HepG2 (cell line): ENCODE data around the gene ATRIP. TPM values are rescaled to one million over a fixed set of nuclear protein-coding genes. Genes with fewer than 3 reads are reported as not detected.
A peak's percentile ranks its signal among the peaks of the same experiment; 100 is the strongest.

ENCODE experiments used
- BORCS8-MEF2B ChIP-seq: sonication (generic); formaldehyde crosslinking; IDR thresholded peaks from 2 replicates; pipeline ENCODE4 v1.8.0; 2022; ENCODE audit warnings: mild to moderate bottlenecking, missing genetic modification reagents
- FIP1L1 ChIP-seq: fragments of 200-400 bp; formaldehyde crosslinking; IDR thresholded peaks from 2 replicates; pipeline ENCODE4 v1.6.1; 2018; ENCODE audit warnings: low read depth, mild to moderate bottlenecking, low read length, moderate library complexity, borderline replicate concordance; ENCODE audit not compliant: insufficient read depth
- FLYWCH1 ChIP-seq: sonication (generic); formaldehyde crosslinking; IDR thresholded peaks from 2 replicates; pipeline ENCODE4 v1.8.1; 2023; ENCODE audit warnings: mild to moderate bottlenecking, missing genetic modification reagents
- SETDB1 ChIP-seq: sonication (generic); formaldehyde crosslinking; IDR thresholded peaks from 2 replicates; pipeline ENCODE4 v1.5.1; 2020; ENCODE audit warnings: missing genetic modification reagents, mild to moderate bottlenecking, borderline replicate concordance
- SP4 ChIP-seq: sonication (generic); formaldehyde crosslinking; IDR thresholded peaks from 2 replicates; pipeline ENCODE4 v1.8.1; 2023; ENCODE audit warnings: mild to moderate bottlenecking, missing genetic modification reagents
- ZBTB42 ChIP-seq: sonication (generic); formaldehyde crosslinking; IDR thresholded peaks from 2 replicates; pipeline ENCODE4 v1.5.0; 2020; ENCODE audit warnings: mild to moderate bottlenecking, missing genetic modification reagents
- ZNF557 ChIP-seq: sonication (generic); formaldehyde crosslinking; IDR thresholded peaks from 2 replicates; pipeline ENCODE4 v1.4.0; 2020; ENCODE audit warnings: missing genetic modification reagents
- ZNF572 ChIP-seq: sonication (generic); formaldehyde crosslinking; IDR thresholded peaks from 2 replicates; pipeline ENCODE4 v1.5.1; 2020; ENCODE audit warnings: mild to moderate bottlenecking, missing genetic modification reagents
- ZNF652 ChIP-seq: IDR thresholded peaks from 2 replicates; pipeline ENCODE4 v1.6.1; 2016; ENCODE audit warnings: low read depth, borderline replicate concordance
- ZSCAN29 ChIP-seq: sonication (generic); formaldehyde crosslinking; conservative IDR thresholded peaks from 2 replicates; pipeline ENCODE4 v1.4.0; 2020; ENCODE audit warnings: mild to moderate bottlenecking, missing genetic modification reagents
- polyA plus RNA-seq, 8 experiments: library from polyadenylated mRNA; depleted of rRNA in 3 of 8; stranded (reverse) in 7 of 8; unstranded in 1 of 8; fragments of >200 nt; fragmentation: Illumina TruSeq in 4 of 8; extraction: Trizol in 4 of 8; gene quantifications; 2 replicates each; pipeline versions ENCODE4 v1.2.1 to v1.2.3, GENCODE V29; 2011 to 2016; ENCODE audit warnings: low read depth in 4 of 8, missing spikeins in 1 of 8, mixed read lengths in 1 of 8; ENCODE audit not compliant: insufficient read depth in 1 of 8
- total RNA-seq, 5 experiments: library from RNA; depleted of rRNA; stranded (reverse); fragments of >200 nt; fragmentation: Illumina TruSeq; extraction: Trizol; gene quantifications; 2 replicates each; pipeline ENCODE4 v1.2.3, GENCODE V29; 2016; ENCODE audit warnings: low read depth in 1 of 5
- TF ChIP-seq, protein P1 (sequence below): IDR thresholded peaks from 2 replicates; pipeline ENCODE4 v1.6.1; 2016; ENCODE audit warnings: low read depth, missing genetic modification reagents, missing compliant biosample characterization
- TF ChIP-seq, protein P2 (sequence below): IDR thresholded peaks from 2 replicates; pipeline ENCODE4 v1.6.1; 2016; ENCODE audit warnings: low read depth, borderline replicate concordance
- TF ChIP-seq, protein P3 (sequence below): sonication (generic); formaldehyde crosslinking; conservative IDR thresholded peaks from 2 replicates; pipeline ENCODE4 v1.4.0; 2020; ENCODE audit warnings: mild to moderate bottlenecking, missing genetic modification reagents, moderate library complexity
- TF ChIP-seq, protein P4 (sequence below): sonication (generic); formaldehyde crosslinking; IDR thresholded peaks from 2 replicates; pipeline ENCODE4 v1.5.1; 2020; ENCODE audit warnings: mild to moderate bottlenecking, missing genetic modification reagents

The ATRIP gene
- total and polyA plus RNA-seq, 2 of the 13 experiments (the other 11 are each of a cell fraction or from before 2014, with no cell fraction given): 5.1 to 12.5 TPM

DNA sequence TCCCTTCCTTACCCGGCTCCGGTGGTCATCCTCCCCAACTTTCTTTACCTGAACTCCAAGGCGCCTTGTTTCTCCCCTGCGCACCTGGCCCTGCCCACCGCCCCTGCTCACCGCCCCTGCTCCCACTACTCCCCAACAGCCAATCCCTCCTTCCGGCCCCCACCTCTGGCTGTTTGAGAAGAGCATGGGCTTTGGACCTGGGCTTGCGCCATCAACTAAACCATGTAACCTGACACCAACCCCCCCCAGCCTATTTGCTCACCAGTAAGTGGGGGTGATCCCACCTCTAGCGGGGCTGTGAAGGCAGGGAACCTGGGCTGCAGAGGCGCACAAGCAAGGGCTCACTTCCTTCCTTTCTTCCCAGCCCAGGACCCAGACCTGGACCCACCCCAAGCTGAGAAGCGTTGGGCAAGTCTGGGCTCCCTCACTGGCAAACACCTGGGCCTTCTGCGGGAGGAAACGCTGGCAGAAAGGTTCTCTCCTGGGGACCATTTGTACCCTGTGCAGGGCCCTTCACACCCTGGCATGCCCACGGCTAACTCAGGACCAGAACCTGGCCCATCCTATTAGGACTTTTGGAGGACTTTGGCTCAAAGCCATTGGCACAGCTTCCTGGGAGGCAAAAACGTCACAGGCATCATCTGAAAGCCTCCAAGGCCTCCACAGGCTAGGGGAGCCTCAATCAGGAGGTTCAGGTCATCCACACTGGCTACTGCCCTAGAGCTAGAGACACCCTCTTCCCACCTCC is 16.4 kb upstream of the ATRIP start, which contains the start of gene PLXNB1 (continued):
- TF ChIP-seq, protein P1, sequence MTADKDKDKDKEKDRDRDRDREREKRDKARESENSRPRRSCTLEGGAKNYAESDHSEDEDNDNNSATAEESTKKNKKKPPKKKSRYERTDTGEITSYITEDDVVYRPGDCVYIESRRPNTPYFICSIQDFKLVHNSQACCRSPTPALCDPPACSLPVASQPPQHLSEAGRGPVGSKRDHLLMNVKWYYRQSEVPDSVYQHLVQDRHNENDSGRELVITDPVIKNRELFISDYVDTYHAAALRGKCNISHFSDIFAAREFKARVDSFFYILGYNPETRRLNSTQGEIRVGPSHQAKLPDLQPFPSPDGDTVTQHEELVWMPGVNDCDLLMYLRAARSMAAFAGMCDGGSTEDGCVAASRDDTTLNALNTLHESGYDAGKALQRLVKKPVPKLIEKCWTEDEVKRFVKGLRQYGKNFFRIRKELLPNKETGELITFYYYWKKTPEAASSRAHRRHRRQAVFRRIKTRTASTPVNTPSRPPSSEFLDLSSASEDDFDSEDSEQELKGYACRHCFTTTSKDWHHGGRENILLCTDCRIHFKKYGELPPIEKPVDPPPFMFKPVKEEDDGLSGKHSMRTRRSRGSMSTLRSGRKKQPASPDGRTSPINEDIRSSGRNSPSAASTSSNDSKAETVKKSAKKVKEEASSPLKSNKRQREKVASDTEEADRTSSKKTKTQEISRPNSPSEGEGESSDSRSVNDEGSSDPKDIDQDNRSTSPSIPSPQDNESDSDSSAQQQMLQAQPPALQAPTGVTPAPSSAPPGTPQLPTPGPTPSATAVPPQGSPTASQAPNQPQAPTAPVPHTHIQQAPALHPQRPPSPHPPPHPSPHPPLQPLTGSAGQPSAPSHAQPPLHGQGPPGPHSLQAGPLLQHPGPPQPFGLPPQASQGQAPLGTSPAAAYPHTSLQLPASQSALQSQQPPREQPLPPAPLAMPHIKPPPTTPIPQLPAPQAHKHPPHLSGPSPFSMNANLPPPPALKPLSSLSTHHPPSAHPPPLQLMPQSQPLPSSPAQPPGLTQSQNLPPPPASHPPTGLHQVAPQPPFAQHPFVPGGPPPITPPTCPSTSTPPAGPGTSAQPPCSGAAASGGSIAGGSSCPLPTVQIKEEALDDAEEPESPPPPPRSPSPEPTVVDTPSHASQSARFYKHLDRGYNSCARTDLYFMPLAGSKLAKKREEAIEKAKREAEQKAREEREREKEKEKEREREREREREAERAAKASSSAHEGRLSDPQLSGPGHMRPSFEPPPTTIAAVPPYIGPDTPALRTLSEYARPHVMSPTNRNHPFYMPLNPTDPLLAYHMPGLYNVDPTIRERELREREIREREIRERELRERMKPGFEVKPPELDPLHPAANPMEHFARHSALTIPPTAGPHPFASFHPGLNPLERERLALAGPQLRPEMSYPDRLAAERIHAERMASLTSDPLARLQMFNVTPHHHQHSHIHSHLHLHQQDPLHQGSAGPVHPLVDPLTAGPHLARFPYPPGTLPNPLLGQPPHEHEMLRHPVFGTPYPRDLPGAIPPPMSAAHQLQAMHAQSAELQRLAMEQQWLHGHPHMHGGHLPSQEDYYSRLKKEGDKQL: peak; percentile 84
- TF ChIP-seq ZNF557 (CRISPR knock-in tag) (0 out of 2 replicates have a peak, but pooled peaks have one; percentile 67), FLYWCH1 (CRISPR knock-in tag) (no peak), BORCS8-MEF2B (CRISPR knock-in tag) (peak; percentile 89), ZSCAN29 (CRISPR knock-in tag) (0 out of 2 replicates have a peak, but pooled peaks have one; percentile 58), ZNF572 (CRISPR knock-in tag) (no peak; the same call in 1 of the 2 replicates), SP4 (CRISPR knock-in tag) (no peak), ZNF652 (CRISPR knock-in tag) (peak; percentile 21; the same call in 1 of the 2 replicates), SETDB1 (CRISPR knock-in tag) (no peak), ZBTB42 (CRISPR knock-in tag) (no peak), FIP1L1 (no peak)
- TF ChIP-seq, protein P2, sequence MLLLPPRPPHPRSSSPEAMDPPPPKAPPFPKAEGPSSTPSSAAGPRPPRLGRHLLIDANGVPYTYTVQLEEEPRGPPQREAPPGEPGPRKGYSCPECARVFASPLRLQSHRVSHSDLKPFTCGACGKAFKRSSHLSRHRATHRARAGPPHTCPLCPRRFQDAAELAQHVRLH (CRISPR knock-in tag): 0 out of 2 replicates have a peak, but pooled peaks have one; percentile 22
- TF ChIP-seq, protein P3, sequence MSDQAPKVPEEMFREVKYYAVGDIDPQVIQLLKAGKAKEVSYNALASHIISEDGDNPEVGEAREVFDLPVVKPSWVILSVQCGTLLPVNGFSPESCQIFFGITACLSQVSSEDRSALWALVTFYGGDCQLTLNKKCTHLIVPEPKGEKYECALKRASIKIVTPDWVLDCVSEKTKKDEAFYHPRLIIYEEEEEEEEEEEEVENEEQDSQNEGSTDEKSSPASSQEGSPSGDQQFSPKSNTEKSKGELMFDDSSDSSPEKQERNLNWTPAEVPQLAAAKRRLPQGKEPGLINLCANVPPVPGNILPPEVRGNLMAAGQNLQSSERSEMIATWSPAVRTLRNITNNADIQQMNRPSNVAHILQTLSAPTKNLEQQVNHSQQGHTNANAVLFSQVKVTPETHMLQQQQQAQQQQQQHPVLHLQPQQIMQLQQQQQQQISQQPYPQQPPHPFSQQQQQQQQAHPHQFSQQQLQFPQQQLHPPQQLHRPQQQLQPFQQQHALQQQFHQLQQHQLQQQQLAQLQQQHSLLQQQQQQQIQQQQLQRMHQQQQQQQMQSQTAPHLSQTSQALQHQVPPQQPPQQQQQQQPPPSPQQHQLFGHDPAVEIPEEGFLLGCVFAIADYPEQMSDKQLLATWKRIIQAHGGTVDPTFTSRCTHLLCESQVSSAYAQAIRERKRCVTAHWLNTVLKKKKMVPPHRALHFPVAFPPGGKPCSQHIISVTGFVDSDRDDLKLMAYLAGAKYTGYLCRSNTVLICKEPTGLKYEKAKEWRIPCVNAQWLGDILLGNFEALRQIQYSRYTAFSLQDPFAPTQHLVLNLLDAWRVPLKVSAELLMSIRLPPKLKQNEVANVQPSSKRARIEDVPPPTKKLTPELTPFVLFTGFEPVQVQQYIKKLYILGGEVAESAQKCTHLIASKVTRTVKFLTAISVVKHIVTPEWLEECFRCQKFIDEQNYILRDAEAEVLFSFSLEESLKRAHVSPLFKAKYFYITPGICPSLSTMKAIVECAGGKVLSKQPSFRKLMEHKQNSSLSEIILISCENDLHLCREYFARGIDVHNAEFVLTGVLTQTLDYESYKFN (CRISPR knock-in tag): peak; percentile 100
- TF ChIP-seq, protein P4, sequence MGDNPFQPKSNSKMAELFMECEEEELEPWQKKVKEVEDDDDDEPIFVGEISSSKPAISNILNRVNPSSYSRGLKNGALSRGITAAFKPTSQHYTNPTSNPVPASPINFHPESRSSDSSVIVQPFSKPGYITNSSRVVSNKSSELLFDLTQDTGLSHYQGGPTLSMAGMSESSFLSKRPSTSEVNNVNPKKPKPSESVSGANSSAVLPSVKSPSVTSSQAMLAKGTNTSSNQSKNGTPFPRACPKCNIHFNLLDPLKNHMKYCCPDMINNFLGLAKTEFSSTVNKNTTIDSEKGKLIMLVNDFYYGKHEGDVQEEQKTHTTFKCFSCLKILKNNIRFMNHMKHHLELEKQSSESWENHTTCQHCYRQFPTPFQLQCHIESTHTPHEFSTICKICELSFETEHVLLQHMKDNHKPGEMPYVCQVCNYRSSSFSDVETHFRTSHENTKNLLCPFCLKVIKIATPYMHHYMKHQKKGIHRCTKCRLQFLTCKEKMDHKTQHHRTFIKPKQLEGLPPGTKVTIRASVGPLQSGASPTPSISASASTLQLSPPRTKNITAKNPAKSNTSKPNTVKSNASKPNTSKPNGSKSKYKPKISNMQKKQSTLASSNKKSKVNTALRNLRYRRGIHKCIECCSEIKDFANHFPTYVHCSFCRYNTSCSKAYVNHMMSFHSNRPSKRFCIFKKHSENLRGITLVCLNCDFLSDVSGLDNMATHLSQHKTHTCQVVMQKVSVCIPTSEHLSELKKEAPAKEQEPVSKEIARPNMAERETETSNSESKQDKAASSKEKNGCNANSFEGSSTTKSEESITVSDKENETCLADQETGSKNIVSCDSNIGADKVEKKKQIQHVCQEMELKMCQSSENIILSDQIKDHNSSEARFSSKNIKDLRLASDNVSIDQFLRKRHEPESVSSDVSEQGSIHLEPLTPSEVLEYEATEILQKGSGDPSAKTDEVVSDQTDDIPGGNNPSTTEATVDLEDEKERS: peak; percentile 76; the same call in 1 of the 2 replicates
